Activated CD8-positive, alpha-beta memory T cell treated with anti-CD3 and anti-CD28 coated beads, Interleukin-2, amount 50 U/mL, for 1 hour (primary cell): ENCODE results near the gene MAML2.

Experiments used
- DNase-seq: peaks from one replicate; pipeline ENCODE4 v3.0.0-alpha.2; 2020; ENCODE audit errors: extremely low read depth

The MAML2 gene

GRCh38 chr11:96072592-96072991 lies 270.4 kb downstream of the MAML2 start:
- DNase-seq = no peak

- DNase-seq = no peak
Observed at GRCh38 chr11:96070453-96070852, 272.5 kb downstream of the MAML2 start.

GRCh38 chr11:96067160-96067559 lies 275.8 kb downstream of the MAML2 start:
- no peak for DNase-seq

GRCh38 chr11:96065379-96065778 lies 277.6 kb downstream of the MAML2 start:
- no peak for DNase-seq

- no peak for DNase-seq
Observed at GRCh38 chr11:96063886-96064285, 279.1 kb downstream of the MAML2 start.

GRCh38 chr11:96063053-96063452 lies 279.9 kb downstream of the MAML2 start:
- no peak for DNase-seq

GRCh38 chr11:96062134-96062533 lies 280.9 kb downstream of the MAML2 start:
- no peak for DNase-seq

GRCh38 chr11:96061730-96062129 lies 281.3 kb downstream of the MAML2 start:
- no peak for DNase-seq

GRCh38 chr11:96061069-96061468 lies 281.9 kb downstream of the MAML2 start:
- DNase-seq = no peak

- no peak for DNase-seq
Observed at GRCh38 chr11:96057502-96057901, 285.5 kb downstream of the MAML2 start.

GRCh38 chr11:96056576-96056975 lies 286.4 kb downstream of the MAML2 start:
- DNase-seq = no peak

- DNase-seq = no peak
Observed at GRCh38 chr11:96055706-96056387, 287.1 kb downstream of the MAML2 start.

- DNase-seq = no peak
Observed at GRCh38 chr11:96054870-96055705, 287.9 kb downstream of the MAML2 start.

GRCh38 chr11:96052921-96053651 lies 289.9 kb downstream of the MAML2 start:
- no peak for DNase-seq

- DNase-seq = no peak
Observed at GRCh38 chr11:96051820-96052219, 291.2 kb downstream of the MAML2 start.

GRCh38 chr11:96050435-96051182 lies 292.4 kb downstream of the MAML2 start:
- DNase-seq = no peak

- DNase-seq = no peak
Observed at GRCh38 chr11:96049426-96049825, 293.6 kb downstream of the MAML2 start.

GRCh38 chr11:96045622-96046456 lies 297.2 kb downstream of the MAML2 start:
- DNase-seq = no peak

GRCh38 chr11:96044747-96045146 lies 298.2 kb downstream of the MAML2 start:
- no peak for DNase-seq

- no peak for DNase-seq
Observed at GRCh38 chr11:96044311-96044710, 298.7 kb downstream of the MAML2 start.

- DNase-seq = no peak
Observed at GRCh38 chr11:96043291-96043690, 299.7 kb downstream of the MAML2 start.
